Stimulated activated naive CD8-positive, alpha-beta T cell treated with anti-CD3 and anti-CD28 coated beads, Interleukin-15, amount 100 ng/mL, for 72 hours (primary cell): Measurements from ENCODE around the gene CHRNA4.

ENCODE experiments used
- ATAC-seq: fragments of 150-1000 bp; cut with Tn5 transposase; 2 replicates; pipeline ENCODE4 v1.10.0; 2021; ENCODE audit warnings: mild to moderate bottlenecking, moderate library complexity
- DNase-seq, 2 donors: peaks; one replicate each; pipeline ENCODE4 v3.0.0; 2021 to 2022
- H3K27ac Mint-ChIP-seq, 2 donors: one replicate each; pipeline ENCODE4 v1.8.0; 2022; ENCODE audit warnings: mild to moderate bottlenecking in 2 of 2, mixed read lengths in 2 of 2, moderate library complexity in 2 of 2
- H3K27me3 Mint-ChIP-seq: one replicate; pipeline ENCODE4 v1.8.0; 2022; ENCODE audit warnings: mixed read lengths
- H3K4me1 Mint-ChIP-seq: one replicate; pipeline ENCODE4 v1.8.0; 2022; ENCODE audit warnings: mild to moderate bottlenecking, mixed read lengths
- H3K4me3 Mint-ChIP-seq, 2 donors: one replicate each; pipeline ENCODE4 v1.8.0; 2022; ENCODE audit warnings: mild to moderate bottlenecking in 2 of 2, mixed read lengths in 2 of 2, moderate library complexity in 1 of 2
- H3K9me3 Mint-ChIP-seq, 2 donors: one replicate each; pipeline ENCODE4 v1.8.0; 2022; ENCODE audit warnings: mixed read lengths in 2 of 2

Gene CHRNA4

GRCh38 chr20:63319164-63320040 lies 41.7 kb downstream of the CHRNA4 start:
- no peak for ATAC-seq
- H3K27me3 Mint-ChIP-seq = peaks cover 16% of the 10 kb centered on the region
- H3K4me3 Mint-ChIP-seq = no peak overlapping the region
- H3K4me1 Mint-ChIP-seq = no peaks in the 10 kb centered on the region
- H3K9me3 Mint-ChIP-seq = no peaks in the 10 kb centered on the region
- no peak for DNase-seq
- H3K27ac Mint-ChIP-seq = no peak overlapping the region

GRCh38 chr20:63318391-63319163 lies 42.6 kb downstream of the CHRNA4 start:
- Mint-ChIP-seq H3K4me1 (no peaks in the 10 kb centered on the region), H3K9me3 (no peaks in the 10 kb centered on the region), H3K4me3 (no peak overlapping the region), H3K27me3 (peaks cover 16% of the 10 kb centered on the region), H3K27ac (no peak overlapping the region)
- no peak for DNase-seq
- no peak for ATAC-seq

GRCh38 chr20:63317601-63318291 lies 43.4 kb downstream of the CHRNA4 start:
- H3K4me3 Mint-ChIP-seq = no peak overlapping the region
- H3K27ac Mint-ChIP-seq = peak overlapping the region in 1 of 2 donors; percentile 60

DNA sequence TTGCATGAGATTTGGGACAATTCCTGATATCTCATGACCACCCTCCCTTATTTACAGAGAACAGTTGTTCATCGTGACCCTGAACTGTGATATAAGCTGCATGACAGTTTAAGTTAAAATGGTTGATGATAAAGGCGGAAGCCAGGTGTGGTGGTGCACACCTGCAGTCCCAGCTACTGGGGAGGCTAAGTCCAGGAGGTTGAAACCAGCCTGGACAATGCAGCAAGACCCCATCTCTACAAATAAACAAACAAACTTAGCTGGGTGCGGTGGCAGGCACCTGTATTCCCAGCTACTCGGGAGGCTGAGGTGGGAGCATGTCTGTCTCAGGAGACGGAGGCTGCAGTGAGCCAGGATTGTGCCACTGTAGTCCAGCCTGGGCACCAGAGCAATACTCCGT lies 44.1 kb downstream of the CHRNA4 start:
- H3K27ac Mint-ChIP-seq = no peak overlapping the region
- H3K27me3 Mint-ChIP-seq = peaks cover 16% of the 10 kb centered on the region
- H3K4me1 Mint-ChIP-seq = no peaks in the 10 kb centered on the region
- no peak for DNase-seq
- no peak overlapping the region for H3K4me3 Mint-ChIP-seq
- no peak for ATAC-seq
- no peaks in the 10 kb centered on the region for H3K9me3 Mint-ChIP-seq

More at GRCh38 chr20:63317601-63318291, 43.4 kb downstream of the CHRNA4 start:
- no peaks in the 10 kb centered on the region for H3K9me3 Mint-ChIP-seq
- H3K4me1 Mint-ChIP-seq = no peaks in the 10 kb centered on the region
- DNase-seq (no peak), ATAC-seq (no peak)
- H3K27me3 Mint-ChIP-seq = peaks cover 16% of the 10 kb centered on the region

- ATAC-seq = no peak
- Mint-ChIP-seq H3K4me1 (no peaks in the 10 kb centered on the region), H3K4me3 (no peak overlapping the region), H3K27me3 (peaks cover 14% of the 10 kb centered on the region), H3K9me3 (no peaks in the 10 kb centered on the region), H3K27ac (no peak overlapping the region)
- DNase-seq = no peak
Observed at GRCh38 chr20:63316502-63316921, 44.6 kb downstream of the CHRNA4 start.

- Mint-ChIP-seq H3K4me3 (no peak overlapping the region), H3K9me3 (no peaks in the 10 kb centered on the region), H3K4me1 (no peaks in the 10 kb centered on the region), H3K27me3 (peaks cover 10% of the 10 kb centered on the region), H3K27ac (no peak overlapping the region)
- ATAC-seq (no peak), DNase-seq (no peak)
Observed at GRCh38 chr20:63315731-63316491, 45.2 kb downstream of the CHRNA4 start.

GRCh38 chr20:63315240-63315689 lies 45.9 kb downstream of the CHRNA4 start:
- H3K4me1 Mint-ChIP-seq = no peaks in the 10 kb centered on the region
- DNase-seq = no peak
- no peak overlapping the region for H3K4me3 Mint-ChIP-seq
- H3K27me3 Mint-ChIP-seq = peaks cover 16% of the 10 kb centered on the region
- ATAC-seq = peak; percentile 13
- no peaks in the 10 kb centered on the region for H3K9me3 Mint-ChIP-seq
- no peak overlapping the region for H3K27ac Mint-ChIP-seq

GRCh38 chr20:63314566-63315239 lies 46.4 kb downstream of the CHRNA4 start:
- DNase-seq (no peak), ATAC-seq (no peak)
- H3K27me3 Mint-ChIP-seq = peaks cover 22% of the 10 kb centered on the region
- no peaks in the 10 kb centered on the region for H3K9me3 Mint-ChIP-seq
- no peak overlapping the region for H3K27ac Mint-ChIP-seq
- H3K4me1 Mint-ChIP-seq = peaks cover 2% of the 10 kb centered on the region
- H3K4me3 Mint-ChIP-seq = no peak overlapping the region

GRCh38 chr20:63314015-63314471 lies 47.1 kb downstream of the CHRNA4 start:
- Mint-ChIP-seq H3K9me3 (no peaks in the 10 kb centered on the region), H3K27ac (no peak overlapping the region)
- no peak for ATAC-seq

DNA sequence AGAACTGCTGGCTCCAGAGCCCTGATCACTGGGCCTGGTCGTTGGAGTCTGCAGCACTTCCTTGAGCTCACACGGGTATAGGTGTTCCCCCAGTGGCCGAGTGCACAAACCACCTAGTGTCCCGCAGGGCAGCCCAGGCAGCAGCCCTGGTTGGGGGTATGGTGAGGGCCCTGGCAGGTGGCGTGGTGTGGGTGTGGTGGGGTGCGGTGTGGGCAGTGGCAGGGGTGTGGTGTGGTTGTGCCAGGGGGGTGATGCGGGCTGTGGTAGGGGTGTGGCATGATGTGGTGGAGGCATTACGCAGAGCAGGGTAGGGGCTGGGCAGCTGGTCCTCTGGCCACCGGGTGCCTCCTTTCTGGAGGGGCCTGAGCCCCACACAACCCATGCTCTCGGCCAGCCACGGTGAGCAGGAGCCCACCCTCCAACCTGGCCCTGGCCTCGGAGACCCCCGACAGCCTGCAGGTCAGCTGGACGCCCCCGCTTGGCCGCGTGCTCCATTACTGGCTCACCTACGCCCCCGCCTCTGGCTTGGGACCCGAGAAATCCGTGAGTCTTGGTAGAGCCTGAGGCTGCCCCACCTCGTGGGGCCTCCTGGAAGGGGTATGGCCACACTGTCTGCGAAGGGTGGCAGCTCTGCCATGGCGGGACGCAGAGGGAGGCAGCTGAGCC lies 47.7 kb downstream of the CHRNA4 start:
- DNase-seq (no peak), ATAC-seq (peak; percentile 26)
- Mint-ChIP-seq H3K27ac (no peak overlapping the region), H3K27me3 (peaks cover 27% of the 10 kb centered on the region), H3K4me3 (no peak overlapping the region), H3K9me3 (no peaks in the 10 kb centered on the region), H3K4me1 (peaks cover 4% of the 10 kb centered on the region)

More at GRCh38 chr20:63314015-63314471, 47.1 kb downstream of the CHRNA4 start:
- DNase-seq = no peak
- peaks cover 4% of the 10 kb centered on the region for H3K4me1 Mint-ChIP-seq
- H3K27me3 Mint-ChIP-seq = peaks cover 27% of the 10 kb centered on the region
- H3K4me3 Mint-ChIP-seq = no peak overlapping the region

DNA sequence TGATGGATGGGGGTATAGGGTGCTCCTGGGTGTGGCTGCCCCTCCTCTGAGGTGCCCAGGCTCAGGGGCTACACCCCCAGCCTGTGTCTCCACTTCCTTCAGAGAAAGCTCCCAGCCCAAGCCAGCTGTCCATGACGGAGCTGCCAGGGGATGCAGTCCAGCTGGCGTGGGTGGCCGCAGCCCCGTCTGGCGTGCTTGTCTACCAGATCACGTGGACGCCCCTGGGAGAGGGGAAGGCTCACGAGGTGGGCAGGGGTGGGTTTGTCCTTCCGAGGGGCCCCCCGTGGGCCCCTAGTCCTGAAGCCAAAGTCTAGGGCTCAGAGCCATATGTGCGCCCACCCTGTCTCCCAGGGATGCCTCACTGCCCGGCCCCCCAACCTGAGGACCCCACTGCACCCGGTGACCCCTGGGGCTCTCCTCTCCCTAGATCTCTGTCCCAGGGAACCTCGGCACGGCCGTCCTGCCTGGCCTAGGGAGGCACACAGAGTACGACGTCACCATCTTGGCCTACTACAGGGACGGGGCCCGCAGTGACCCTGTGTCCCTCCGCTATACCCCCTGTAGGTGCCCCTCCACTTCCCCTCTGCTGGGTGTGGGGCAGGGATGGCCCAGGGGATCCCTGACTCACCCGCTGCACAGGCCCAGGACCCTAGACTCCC lies 48.3 kb downstream of the CHRNA4 start:
- DNase-seq = no peak
- peaks cover 27% of the 10 kb centered on the region for H3K27me3 Mint-ChIP-seq
- H3K27ac Mint-ChIP-seq = no peak overlapping the region
- no peak overlapping the region for H3K4me3 Mint-ChIP-seq
- no peaks in the 10 kb centered on the region for H3K9me3 Mint-ChIP-seq
- ATAC-seq = peak; percentile 8
- peaks cover 4% of the 10 kb centered on the region for H3K4me1 Mint-ChIP-seq

DNA sequence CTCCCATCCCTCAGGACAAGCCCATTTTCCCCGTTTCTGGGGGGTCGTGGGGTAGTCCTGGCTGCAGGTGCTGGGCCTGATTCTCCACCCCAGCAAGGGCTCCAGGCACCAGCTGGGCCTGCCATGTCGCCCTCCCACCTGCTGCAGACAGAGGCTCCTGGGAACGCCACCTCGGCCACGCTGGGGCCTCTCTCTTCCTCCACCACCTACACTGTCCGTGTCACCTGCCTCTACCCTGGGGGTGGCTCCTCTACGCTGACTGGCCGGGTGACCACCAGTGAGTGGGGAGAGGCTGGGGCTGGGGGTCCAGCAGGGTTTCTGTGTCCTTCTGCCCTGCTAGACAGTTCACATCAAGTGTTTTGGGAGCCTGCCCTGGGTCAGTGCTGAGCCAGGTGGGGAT lies 48.9 kb downstream of the CHRNA4 start:
- H3K27ac Mint-ChIP-seq = no peak overlapping the region
- no peak for ATAC-seq
- peaks cover 4% of the 10 kb centered on the region for H3K4me1 Mint-ChIP-seq
- DNase-seq = no peak
- no peak overlapping the region for H3K4me3 Mint-ChIP-seq
- peaks cover 27% of the 10 kb centered on the region for H3K27me3 Mint-ChIP-seq
- no peaks in the 10 kb centered on the region for H3K9me3 Mint-ChIP-seq

DNA sequence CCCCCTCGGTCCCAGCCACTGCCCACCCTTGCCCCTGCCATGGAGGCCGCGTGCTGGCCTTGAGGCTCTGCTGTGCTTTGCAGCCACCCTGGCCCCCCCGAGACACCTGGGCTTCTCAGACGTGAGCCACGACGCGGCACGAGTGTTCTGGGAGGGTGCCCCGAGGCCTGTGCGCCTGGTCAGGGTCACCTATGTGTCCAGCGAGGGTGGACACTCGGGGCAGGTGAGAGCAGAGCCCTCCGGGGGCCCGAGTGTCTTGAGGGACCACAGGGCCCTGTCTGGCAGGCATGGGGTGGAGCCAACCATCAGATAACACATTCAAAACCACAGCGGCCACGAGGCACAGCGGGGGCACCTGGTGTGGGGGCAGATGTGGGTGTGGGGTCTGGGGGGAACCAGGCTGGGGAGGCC lies 49.3 kb downstream of the CHRNA4 start:
- Mint-ChIP-seq H3K9me3 (no peaks in the 10 kb centered on the region), H3K27me3 (peaks cover 27% of the 10 kb centered on the region), H3K27ac (no peak overlapping the region), H3K4me3 (no peak overlapping the region), H3K4me1 (peaks cover 4% of the 10 kb centered on the region)
- no peak for DNase-seq
- no peak for ATAC-seq
